GM19238 (cell line): Measurements from ENCODE around the gene YAE1.

Source experiments
- DNase-seq: peaks from one replicate; pipeline ENCODE4 v3.0.0; 2011; ENCODE audit warnings: low spot score; ENCODE audit not compliant: insufficient read length

YAE1 gene

GRCh38 chr7:39554583-39555165 is 11.5 kb upstream of the YAE1 start:
- DNase-seq, result no peak

- no peak for DNase-seq
Measured at GRCh38 chr7:39557222-39557621, 9.0 kb upstream of the YAE1 start.

GRCh38 chr7:39557911-39558310 is 8.3 kb upstream of the YAE1 start:
- DNase-seq, result no peak

DNA sequence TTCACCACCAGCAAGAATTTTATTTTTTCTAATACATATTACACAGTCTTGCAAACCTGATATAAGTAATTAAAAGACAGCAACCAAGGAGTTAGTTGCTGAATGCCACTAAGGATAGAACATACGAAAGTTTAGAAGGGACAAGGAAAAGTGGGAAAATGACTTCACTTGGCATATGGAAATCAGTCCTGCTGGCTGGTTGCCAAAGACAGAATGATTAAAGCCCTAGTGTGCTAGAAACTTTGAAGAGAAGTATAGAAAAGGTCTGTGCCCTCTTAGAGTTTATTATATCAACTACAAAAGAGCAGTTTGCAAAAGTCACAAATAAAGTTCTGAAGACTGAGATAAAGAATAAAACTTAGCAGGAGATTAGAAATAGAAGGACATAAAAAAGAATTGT is 5.8 kb upstream of the YAE1 start:
- DNase-seq, result no peak

DNA sequence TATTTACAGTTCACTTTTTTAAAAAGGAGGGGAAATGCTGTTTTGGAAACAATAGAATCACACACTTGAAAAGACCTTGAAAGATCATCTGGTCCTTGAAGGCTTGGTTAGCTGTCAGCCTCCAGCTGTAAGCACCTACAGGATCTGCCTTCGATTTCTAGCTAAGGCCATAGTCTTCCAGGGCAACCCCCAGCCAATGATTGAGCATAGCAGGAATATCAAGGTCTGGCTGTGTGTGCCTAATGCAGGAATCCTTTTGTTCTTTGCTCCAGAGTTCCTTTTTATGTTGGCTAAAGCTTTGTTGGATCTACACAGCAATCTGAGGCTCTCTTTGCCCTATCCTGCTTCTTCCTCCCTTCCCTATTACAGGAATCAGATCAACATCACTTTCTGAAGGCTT is 5.2 kb upstream of the YAE1 start:
- DNase-seq, result no peak

DNA sequence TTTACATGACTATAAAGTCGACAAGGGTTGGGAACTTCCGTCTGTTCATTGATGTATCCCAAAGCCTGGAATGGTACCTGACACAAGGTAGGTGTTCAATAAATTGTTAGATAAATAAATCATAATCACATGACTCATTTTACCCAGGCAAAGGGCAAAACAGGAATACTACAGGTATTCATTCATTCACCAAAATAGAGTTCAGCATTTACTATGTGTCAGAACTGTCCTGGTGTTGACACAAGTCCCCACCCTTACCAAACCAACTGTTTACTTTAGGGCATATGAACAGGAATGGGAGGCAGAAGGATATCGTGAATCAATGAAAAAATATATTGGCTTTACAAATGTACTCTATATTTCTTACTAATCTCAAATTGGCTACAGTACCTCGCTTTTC is 666 bp upstream of the YAE1 start:
- no peak for DNase-seq

- no peak for DNase-seq
Measured at GRCh38 chr7:39567294-39567693, 1.1 kb downstream of the YAE1 start.

- no peak for DNase-seq
Measured at GRCh38 chr7:39574673-39575349, 8.6 kb downstream of the YAE1 start.

DNA sequence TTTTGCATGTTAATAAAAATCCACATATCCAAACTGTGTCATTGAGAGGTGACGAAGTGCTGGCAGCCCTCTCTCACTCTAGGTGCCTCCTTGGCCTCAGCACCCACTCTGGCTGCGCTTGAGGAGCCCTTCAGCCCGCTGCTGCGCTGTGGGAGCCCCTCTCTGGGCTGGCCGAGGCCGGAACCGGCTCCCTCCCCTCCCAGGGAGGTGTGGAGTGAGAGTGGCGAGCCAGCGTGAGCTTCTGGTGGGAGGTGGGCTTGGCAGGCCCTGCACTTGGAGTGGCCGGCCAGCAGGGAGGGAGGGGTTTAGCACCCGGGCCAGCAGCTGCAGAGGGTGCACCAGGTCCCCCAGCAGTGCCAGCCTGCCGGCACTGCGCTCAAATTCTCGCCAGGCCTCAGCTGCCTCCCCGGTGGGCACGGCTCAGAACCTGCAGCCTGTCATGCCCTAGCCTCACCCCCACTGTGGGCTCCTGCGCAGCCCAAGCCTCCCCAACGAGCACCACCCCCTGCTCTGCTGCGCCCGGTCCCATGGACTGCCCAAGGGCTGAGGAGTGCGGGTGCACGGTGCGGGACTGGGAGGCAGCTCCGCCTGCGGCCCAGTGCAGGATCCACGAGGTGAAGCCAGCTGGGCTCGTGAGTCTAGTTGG is 11.1 kb downstream of the YAE1 start:
- no peak for DNase-seq

- peak; percentile 62 for DNase-seq
Measured at GRCh38 chr7:39580149-39580874, 14.1 kb downstream of the YAE1 start.

DNA sequence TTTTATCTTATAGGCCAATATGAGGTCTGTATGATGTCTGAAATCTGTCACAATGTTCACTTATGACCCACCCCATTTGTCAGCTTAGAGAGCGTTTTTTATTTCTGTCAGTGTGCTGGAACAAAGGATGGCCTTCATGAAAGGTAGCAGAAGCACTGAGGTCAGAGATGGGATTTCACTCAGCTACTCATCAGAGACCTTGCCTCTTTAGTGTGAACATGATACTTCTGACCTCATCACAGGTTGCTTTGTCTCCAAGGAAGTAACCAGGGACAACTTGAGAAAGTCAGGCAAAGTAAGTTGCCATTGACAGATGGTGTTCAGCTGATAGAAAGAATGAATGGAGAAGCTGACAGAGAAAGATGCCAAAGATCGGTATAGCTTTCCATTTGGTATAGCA is 16.3 kb downstream of the YAE1 start:
- no peak for DNase-seq

DNA sequence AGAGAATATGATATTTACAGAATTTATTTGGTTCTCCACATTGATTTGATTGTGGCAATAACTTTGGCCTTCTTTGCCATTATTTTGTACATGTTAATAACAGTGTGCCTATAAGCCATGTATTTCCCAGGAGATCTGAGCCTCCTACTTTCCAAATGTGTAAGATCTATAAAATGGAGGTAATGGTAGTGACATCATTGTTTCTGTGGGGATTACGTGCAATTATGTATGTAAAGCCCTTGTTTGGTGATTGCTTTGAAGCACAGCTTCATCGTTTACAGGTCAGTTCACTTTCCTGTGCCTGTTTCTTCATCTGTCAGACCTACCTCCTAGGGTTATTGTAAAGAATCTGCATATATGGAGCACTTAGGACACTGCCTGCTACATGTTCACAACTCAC is 17.3 kb downstream of the YAE1 start:
- no peak for DNase-seq

DNA sequence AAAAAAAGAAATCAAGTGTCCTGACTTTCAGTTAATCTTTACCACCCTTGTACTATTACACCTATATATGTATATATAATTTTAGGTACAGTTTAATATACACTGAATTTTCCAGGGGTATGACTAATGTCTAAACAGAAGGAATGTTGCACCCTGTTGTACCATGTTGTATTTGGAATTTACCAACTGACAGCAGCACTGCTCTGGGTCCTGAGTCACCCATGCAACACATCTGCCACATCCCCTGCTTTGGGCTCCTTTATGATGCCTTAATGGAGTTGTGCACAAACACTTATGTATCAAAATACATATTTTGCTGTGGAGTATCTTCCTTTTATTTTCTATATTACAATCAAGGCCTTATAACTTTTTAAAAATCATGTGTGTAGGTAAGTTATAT is 21.2 kb downstream of the YAE1 start:
- no peak for DNase-seq

GRCh38 chr7:39588416-39588815 is 22.2 kb downstream of the YAE1 start:
- DNase-seq, result no peak

GRCh38 chr7:39589323-39590111 is 23.3 kb downstream of the YAE1 start:
- no peak for DNase-seq

- DNase-seq, result no peak
Measured at GRCh38 chr7:39592586-39592985, 26.4 kb downstream of the YAE1 start.

DNA sequence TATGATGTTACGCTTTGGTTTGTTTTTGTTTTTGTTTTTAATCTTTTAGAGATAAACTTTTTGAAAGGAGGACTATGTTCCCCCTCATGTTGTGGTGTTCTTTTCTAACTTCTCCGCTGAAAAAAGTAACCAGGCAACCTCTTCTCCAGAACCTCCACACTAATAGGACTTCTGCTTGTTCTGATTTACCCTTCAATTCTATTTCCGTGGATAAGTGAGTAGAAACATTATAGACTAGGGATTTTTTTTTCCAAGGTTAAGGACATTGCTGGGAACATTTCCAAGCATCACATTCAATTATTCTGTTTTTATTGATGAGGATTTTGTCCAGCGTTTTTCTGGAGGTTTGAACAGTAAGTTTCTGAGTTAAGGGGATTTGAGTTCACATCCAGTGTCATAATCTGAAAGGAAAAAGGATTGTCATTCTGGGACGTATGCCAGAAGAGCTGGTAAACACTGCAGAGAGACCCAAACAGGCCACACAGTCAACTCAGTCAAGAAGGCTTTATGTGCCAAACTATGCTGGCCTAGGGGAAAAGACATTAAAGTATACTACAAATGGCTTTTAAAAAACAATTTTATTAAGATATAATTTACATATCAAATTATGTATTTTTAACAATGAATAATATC is 28.9 kb downstream of the YAE1 start:
- DNase-seq, result no peak

DNA sequence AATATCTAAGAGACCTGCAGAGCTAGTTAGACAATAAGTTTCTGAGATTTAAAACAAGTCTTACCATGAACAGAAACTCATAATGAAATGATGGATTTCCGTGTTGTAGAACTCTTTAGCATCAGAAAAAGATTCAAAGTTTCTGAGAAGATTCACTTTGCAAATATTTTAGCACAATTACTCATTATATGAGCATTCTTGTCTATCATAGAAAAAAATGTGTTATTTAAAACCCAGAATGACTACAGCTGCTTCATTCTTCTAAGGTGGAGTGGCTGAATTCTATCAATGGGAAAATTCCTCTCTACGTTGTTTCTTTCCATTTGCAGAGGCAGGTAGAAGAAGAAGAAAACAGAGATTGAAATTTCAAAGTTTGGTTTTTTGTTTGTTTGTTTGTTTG is 36.1 kb downstream of the YAE1 start:
- DNase-seq, result no peak

DNA sequence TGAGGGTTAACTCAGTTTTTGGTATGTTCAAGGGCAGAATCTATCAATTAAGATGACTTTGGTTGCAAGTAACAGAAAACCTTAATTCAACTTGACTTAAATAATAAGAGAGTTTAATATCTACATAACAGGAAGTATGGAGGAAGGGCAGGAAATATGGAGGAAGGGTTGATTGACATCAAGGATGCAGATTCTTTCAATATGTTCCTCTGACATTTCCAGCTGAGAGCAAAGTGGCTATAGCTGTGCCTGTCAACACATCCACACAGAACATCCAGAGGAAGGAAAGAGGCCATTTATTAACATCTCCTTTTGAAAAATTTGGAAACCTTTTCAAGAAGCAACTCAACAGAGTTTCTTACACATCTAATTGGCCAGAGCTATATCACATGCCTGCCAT is 37.7 kb downstream of the YAE1 start:
- DNase-seq, result no peak

DNA sequence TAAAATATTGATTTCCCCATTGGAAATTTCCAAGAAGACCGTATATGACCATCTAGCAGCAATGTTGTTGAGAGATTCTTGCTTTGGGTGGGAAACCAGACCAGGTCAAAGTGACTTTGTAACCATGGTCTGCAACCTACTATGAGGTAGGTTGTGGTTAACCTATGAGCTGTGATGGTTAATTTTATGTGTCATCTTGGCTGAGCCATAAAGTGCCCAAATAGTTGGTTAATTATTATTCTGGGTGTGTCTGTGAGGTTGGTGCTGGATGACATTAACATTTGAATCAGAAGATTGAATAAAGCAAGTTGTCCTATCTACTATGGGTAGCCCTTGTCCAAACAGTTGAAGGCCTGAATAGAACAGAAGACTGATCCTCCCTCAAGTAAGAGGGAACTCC is 38.9 kb downstream of the YAE1 start:
- DNase-seq, result no peak

- no peak for DNase-seq
Measured at GRCh38 chr7:39606352-39606751, 40.1 kb downstream of the YAE1 start.
